H1 (cell line): Measurements from ENCODE around the gene FLNC. TPM values are rescaled to one million over a fixed set of nuclear protein-coding genes. Genes with fewer than 3 reads are reported as not detected.

Source experiments
- RAD21 ChIP-seq, 2 experiments: IDR thresholded peaks in 1 of 2; conservative IDR thresholded peaks in 1 of 2; 2 replicates each; pipeline ENCODE4 v1.6.1; 2011; ENCODE audit warnings: low read depth in 2 of 2, low read length in 2 of 2, improper control_type of control experiment in 1 of 2, inconsistent platforms in 1 of 2, mild to moderate bottlenecking in 1 of 2, moderate library complexity in 1 of 2
- polyA plus RNA-seq, 7 experiments: library from polyadenylated mRNA; depleted of rRNA in 3 of 7; stranded (reverse) in 5 of 7; unstranded in 2 of 7; fragments of >200 nt in 5 of 7; fragments of 200-250 nt in 2 of 7; gene quantifications; 1 replicate in 5 of 7; 2 replicates in 1 of 7; 4 replicates in 1 of 7; pipeline versions ENCODE4 v1.2.1 to v1.2.3, GENCODE V29; 2011 to 2013; ENCODE audit warnings: missing spikeins in 2 of 7, mixed read lengths in 2 of 7
- total RNA-seq: library from RNA; stranded (reverse); fragmentation: NEBNext Ultra II Directional; extraction: Animal tissue kit (Norgen Biotek cat#: 25700); gene quantifications from 2 replicates; pipeline ENCODE4 v1.2.1, GENCODE V29; 2021

FLNC gene
- total and polyA plus RNA-seq, 2 of the 8 experiments (the other 6 are each of a cell fraction or from before 2014, with no cell fraction given), result 1.9 to 10.7 TPM

DNA sequence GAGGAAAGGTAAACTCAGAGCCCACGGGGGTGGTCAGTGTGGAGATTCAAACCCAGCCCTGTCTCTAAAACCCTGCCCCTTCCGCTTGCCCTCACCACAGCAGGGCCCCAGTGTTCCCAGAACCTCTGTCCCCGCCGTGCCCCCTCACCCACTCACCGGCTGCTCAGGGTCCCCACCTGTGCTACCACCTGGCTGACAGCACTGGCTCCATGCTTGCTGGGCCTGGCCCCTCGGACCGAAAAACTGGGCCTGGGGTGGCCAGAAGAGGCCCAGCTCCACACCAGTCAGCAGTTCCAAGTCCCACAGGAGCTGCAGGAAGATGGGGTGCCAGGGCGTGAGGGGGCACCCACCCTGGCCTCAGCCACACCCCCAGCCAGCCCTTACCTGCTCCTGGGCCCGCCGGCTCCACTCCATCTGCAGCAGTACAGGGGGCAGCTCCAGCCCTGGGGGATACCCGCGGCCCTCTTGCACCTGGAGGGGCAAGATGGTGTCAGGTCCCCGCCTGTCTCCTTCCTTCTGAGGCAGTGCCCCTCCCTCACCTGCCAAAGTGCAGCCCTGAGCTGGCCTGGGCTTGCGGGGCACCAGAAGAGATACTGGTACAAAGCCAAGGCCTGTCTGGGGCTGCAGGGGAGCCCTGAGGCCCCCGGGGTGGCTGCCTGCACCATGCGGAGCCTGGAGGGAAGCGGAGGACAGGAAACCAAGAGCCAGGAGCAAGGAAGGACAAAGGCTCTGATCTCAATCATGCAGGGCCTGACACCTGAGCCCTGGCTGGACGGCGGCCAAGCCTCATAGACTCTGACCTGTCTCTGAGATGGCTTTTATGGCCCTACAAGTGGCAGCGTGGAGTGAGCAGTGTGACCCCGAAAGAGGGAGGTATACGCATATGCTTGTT, 44.2 kb downstream of the FLNC start (continued):
- TF ChIP-seq RAD21 (IDR thresholded peaks at IDR 0.05 in 1 of 2, conservative IDR thresholded peaks at IDR 0.05 in 1 of 2; ENCODE audit: low read depth in 2 of 2, low read length in 2 of 2), result no peak
- TF ChIP-seq, all 59 proteins: peak for 0
